GM21367 (cell line): ENCODE measurements around the gene MYO5C.

Source experiments
- ATAC-seq: cut with Tn5 transposase; IDR thresholded peaks from one replicate; pipeline ENCODE4 v1.9.1; 2021; ENCODE audit not compliant: unreplicated experiment

The MYO5C gene

DNA sequence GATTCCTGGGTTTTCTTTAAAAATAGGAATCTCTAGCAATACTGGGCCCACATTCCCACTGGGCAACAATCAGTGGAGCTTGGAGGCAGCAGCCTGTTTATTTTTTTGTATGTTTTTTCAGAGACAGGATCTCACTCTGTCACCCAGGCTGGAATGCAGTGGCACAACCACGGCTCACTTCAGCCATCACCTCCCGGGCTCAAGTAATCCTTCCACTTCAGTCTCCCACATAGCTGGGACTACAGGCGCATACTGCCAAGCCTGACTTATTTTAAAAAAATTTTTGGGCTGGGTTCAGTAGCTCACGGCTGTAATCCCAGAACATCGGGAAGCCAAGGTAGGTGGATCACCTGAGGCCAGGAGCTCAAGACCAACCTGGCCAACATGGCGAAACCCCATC lies 75.4 kb downstream of the MYO5C start:
- ATAC-seq: no peak

DNA sequence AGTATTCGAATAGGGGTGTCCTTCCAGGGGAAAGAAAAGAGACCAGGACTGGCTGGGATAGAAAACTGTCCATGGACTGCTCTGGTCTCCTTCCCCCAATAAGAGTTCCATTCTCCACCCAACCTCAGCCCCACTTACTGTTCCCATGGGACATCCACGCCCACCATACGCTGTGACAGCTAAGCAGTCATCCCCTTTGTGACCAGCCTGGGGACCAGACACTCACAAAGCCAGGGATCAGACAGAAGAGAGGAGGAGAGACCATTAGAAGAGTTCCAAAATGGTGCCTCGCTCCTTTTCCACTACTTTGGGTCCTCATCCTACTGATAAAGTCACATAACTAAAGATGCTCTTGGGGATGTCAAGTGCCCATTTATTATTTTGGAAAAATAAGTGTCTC lies 76.8 kb downstream of the MYO5C start:
- no peak for ATAC-seq

DNA sequence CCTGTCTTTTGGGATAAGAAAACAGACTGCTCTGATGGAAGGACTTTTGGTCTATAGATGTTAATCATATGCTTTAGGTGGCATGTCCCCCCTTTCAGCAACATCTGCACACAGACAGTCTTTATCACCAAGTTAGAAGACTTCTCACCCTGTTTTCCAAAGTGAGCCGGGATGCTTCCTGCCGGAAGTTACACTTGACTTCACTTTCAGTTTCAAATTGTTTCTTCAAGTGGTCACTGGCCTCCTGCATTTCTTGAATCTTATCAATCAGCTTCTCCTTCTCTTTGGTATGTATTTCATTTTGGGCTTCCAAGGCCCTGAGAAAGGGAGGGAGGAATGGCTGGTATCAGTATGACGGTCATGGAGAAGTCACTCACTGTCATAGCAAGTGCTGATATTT lies 77.2 kb downstream of the MYO5C start:
- ATAC-seq: no peak

DNA sequence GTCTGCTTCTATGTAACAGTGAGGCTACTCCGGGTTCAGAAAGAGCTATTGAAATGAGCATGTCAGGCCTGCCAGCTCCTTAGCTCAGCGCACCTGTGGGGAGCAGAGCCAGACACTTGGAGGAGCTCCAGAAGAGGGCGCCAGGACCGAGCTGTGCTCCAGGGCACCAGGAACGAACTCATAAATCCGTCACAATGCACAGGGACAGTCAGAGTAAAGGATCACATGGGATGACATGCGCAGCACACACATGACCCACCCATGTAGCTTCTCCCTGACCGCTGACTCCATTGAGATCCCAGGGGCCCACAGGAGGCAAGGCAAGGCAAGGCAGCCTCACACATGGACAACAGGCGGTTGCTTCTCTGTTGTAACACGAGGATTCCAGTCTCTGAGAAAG lies 78.4 kb downstream of the MYO5C start:
- no peak for ATAC-seq

DNA sequence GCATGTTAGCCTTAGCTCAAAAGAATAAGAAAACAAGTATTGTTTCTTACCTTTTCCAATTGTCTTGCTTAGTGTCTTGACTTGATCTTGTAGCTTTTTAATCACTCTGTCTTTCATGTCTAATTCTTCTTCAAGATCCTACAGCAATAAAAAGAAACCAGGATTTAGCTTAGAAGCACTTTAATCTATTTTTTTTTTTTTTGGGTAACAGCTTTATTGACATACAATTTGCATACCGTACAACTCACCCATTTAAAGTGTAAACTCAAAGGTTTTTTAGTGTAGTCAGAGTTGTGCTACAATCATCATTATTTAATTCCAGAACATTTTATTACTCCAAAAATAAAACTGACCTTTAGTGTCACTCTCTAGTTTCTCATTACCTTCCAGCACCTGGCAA lies 81.1 kb downstream of the MYO5C start:
- ATAC-seq: no peak

DNA sequence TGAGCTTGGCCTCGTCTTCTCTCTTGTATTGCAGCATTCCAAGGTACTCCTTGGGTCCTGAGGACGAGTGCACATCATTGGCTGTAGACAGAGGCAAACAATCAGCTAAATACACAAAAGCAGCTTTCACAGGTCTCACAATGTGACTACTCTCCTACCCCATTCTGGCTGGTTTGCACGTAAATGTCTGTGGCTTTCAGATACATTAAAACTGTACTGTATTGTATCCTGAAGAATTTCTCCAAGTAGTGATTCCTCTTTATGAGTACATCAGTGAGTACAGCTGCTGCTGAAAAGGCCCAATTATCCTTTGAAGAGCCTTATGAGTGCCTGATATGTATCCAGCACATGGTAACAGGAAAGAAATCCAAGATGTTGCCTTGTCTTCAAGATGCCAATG lies 82.4 kb downstream of the MYO5C start:
- ATAC-seq: no peak

GRCh38 chr15:52208306-52208946 lies 87.2 kb downstream of the MYO5C start:
- peak; percentile 73 for ATAC-seq

- ATAC-seq: no peak
Observed at GRCh38 chr15:52207191-52207590, 88.4 kb downstream of the MYO5C start.

DNA sequence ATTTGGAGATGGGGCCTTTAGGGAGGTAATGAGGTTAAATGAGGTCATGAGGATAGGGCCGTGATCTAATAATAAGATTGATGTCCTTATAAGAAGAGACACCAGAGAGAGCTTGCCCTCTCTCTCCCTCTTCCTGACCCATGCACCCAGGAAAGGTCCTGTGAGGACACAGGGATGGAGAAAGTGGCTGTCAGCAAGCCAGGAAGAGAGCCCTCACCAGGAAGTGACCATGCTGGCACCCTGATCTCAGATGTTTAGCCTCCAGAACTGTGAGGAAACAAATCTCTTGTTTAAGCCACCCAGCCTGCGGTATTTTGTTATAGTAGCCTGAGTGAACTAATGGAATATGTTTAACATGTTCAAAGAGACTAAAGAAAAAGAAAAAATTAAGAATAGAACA lies 89.2 kb downstream of the MYO5C start:
- no peak for ATAC-seq

DNA sequence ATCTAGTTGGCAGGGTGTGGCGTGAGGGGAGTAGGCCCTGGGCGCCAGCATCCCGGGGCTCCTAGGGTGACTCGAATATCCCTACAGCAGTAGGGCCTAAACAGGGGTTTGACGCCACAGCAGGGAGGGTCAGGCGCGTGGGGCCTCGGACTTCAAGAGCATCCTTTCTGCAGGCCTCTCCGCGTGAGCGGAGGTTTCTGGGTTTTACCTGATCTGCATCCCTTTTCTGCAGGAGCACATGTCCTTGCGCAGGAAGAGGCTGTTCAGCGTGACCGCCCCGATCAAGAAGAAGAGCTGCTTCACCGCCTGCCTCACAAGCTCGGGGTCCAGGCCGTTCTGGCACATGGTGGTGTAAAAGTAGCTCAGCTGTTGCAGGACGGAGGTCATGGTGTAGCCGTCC lies 90.9 kb downstream of the MYO5C start:
- no peak for ATAC-seq

- no peak for ATAC-seq
Observed at GRCh38 chr15:52200831-52201365, 94.7 kb downstream of the MYO5C start.

GRCh38 chr15:52199271-52199670 lies 96.3 kb downstream of the MYO5C start:
- ATAC-seq: no peak

GRCh38 chr15:52196891-52197290 lies 98.7 kb downstream of the MYO5C start:
- ATAC-seq: no peak

DNA sequence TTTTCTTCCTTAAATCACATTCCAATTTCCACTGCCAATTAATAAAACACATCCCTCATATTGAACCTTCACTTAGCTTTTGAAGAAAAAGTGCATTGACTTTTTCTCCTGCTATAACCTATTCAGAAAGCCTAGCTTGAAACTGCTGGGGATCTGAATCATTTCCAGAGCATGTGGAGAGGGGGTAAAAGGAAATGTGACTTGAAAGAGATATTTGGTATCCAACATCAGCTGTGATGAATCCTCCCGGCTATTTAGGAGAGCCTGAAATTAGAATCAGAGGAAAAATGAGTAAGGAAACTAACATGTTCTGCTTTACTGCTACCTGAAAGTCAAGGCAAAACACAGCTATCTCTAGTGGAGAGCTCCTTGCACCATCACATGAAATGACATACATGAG lies 101.8 kb downstream of the MYO5C start:
- no peak for ATAC-seq

DNA sequence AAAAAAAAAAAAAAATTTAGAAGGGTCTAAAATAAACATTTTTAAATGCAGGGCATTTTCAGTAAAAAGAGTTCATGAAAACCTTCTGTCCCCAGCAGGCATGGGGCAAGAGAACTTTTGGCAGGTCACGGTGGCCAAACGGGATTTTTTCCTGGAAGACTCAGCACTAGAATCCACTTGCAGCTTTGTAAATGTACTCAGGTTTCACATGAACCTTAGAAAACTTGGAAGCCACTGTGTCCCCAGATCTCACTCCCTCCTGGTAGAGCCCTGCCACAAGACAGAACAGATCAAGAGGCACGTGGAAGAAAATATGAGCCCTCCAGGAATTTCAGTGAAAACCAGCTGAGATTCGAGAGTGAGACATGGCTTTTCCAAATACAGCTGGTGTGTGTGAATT lies 102.3 kb downstream of the MYO5C start:
- ATAC-seq: no peak

- ATAC-seq: no peak
Observed at GRCh38 chr15:52191207-52191606, 104.4 kb downstream of the MYO5C start, which contains the start of gene GNB5. Gene GNB5 (minus strand): TSS chr15:52191392. CDS start chr15:52184676, 6,716 bp downstream.

- ATAC-seq: no peak
Observed at GRCh38 chr15:52186651-52187486, 108.7 kb downstream of the MYO5C start.

DNA sequence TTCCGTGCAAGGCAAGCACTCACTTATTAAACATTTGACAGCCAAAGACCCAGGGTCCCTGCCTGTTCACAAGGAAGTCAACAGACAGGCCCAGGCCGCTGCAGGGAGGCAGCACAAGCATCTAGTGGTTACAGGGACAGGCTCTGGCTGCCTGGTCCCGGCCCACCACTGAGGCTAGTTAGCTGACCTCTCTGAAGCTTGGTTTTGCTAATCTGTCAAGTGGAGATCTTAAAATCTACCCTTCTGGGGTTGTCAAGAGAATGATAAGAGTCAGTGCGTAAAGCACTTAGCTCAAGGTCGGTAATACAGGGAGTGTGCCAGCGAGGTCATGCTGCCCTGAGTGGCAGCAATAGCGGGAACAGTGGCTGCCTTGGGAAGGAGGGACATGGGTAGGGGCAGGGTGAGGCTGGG lies 110.4 kb downstream of the MYO5C start:
- no peak for ATAC-seq

GRCh38 chr15:52184721-52185120 lies 110.9 kb downstream of the MYO5C start:
- ATAC-seq: no peak

- no peak for ATAC-seq
Observed at GRCh38 chr15:52183562-52184173, 111.9 kb downstream of the MYO5C start.

- no peak for ATAC-seq
Observed at GRCh38 chr15:52181938-52182780, 113.4 kb downstream of the MYO5C start.
